Stimulated activated CD8-positive, alpha-beta memory T cell treated with anti-CD3 and anti-CD28 coated beads, Interleukin-4, amount 100 ng/mL, for 48 hours (primary cell): ENCODE data around the gene USP25.

Source experiments
- DNase-seq: peaks from one replicate; pipeline ENCODE4 v3.0.0-alpha.2; 2020

USP25 gene, protein sequence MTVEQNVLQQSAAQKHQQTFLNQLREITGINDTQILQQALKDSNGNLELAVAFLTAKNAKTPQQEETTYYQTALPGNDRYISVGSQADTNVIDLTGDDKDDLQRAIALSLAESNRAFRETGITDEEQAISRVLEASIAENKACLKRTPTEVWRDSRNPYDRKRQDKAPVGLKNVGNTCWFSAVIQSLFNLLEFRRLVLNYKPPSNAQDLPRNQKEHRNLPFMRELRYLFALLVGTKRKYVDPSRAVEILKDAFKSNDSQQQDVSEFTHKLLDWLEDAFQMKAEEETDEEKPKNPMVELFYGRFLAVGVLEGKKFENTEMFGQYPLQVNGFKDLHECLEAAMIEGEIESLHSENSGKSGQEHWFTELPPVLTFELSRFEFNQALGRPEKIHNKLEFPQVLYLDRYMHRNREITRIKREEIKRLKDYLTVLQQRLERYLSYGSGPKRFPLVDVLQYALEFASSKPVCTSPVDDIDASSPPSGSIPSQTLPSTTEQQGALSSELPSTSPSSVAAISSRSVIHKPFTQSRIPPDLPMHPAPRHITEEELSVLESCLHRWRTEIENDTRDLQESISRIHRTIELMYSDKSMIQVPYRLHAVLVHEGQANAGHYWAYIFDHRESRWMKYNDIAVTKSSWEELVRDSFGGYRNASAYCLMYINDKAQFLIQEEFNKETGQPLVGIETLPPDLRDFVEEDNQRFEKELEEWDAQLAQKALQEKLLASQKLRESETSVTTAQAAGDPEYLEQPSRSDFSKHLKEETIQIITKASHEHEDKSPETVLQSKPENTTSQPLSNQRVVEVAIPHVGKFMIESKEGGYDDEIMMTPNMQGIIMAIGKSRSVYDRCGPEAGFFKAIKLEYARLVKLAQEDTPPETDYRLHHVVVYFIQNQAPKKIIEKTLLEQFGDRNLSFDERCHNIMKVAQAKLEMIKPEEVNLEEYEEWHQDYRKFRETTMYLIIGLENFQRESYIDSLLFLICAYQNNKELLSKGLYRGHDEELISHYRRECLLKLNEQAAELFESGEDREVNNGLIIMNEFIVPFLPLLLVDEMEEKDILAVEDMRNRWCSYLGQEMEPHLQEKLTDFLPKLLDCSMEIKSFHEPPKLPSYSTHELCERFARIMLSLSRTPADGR

DNA sequence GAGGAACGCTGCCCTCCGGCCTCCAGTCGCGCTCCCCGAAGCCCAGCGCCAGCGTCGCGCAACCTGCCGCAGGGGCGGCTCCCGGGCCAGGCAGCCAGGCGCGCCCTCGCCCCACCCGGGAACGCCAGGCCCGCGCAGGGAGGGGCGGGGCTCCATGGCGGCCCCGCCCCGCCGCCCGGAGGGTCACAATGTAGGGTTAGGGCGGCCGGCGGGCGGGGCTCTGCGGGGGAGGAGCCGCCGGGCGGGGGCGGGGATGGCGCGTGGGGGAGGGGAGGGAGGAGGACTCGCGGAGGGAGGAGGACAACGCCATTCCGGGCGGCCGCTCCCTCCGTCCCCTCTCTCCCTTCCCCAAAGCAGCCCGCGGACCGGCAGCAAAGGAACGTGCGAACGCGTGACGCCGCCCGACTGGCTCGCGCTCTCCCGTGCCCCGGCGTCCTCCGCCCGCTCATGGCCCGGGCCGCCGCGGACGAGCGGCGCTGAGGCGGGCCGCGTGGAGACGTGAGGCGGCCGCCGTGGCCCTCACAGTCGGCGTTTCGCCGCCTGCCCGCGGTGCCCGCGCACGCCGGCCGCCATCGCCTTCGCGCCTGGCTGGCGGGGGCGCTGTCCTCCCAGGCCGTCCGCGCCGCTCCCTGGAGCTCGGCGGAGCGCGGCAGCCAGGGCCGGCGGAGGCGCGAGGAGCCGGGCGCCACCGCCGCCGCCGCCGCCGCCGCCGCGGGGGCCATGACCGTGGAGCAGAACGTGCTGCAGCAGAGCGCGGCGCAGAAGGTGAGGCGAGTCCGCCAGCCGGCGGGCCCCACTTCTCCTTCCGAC is at the start of gene USP25:
Gene USP25, plus strand, starts transcription at position 309 of the 810 bp plus-strand sequence. Its CDS starts 412 bp downstream, at position 721.
- peak; percentile 88 for DNase-seq

DNA sequence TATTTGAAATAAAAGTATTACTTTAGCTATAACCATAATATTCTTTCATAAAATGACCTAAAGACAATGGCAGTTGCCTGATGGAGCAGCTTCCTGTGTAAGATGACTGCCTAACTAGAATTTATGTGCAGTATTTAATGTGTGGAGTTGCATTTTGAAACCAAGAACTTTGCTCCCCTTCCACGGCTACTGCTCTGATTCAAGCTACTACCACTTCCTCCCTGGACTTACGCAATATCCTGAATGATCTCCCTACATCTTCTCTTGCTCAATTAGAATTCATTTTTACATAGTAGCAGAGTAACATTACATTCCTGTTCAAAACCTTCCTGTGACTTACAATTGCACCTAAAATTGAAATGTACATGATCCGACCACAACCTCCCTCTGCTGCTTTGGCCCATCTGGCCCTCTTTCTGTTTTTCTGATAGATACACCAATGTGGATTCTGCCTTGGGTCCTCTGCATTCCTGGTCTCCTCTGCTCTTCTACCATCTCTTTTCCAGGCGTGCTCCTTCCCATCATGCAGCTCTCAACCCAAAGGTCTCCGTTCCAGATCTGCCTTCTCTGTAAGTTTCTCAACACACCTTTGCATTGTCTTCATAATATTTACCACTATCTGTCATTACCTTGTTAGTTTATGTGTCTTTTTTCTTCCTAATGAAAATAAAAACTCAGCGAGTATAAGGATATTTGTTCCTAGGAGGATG is 47.4 kb upstream of the USP25 start:
- no peak for DNase-seq

DNA sequence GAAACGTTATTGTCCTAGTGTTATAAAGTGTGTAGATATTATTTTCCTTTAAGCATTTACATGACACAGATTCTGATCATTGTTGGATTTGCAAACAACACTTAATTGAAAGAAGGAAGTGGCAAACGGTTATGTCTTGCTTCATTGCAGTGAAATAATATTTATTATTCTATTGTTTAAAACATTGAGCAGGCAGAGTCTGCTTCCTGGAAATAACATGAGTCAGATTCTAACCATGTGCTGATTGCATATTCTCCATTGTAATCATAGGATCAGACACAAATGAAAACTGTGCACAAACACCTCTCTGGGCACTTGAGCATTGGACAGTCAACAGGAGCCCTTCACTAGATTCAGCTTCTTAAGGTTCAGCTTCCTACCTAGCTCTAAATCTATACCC is 46.8 kb upstream of the USP25 start:
- DNase-seq, result no peak

DNA sequence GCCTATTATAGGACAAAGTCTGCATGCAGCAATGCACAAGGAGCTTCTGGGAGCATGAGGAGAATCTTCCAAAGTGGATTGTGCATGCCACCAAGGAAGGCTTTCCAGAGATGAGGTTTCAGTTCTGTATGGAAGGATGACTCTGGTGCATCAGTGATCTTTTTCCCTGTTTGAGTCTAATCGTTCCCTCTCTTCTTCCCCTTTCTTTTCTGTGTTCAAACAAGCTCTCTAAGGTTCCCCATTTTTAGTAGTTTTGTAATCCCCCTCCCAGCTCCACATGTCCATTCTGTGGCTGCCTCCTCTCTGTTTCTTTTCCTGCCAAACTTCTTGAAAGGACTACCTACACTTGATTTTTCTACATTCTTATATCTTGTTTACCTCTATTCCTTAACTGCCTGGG is 43.3 kb upstream of the USP25 start:
- no peak for DNase-seq

DNA sequence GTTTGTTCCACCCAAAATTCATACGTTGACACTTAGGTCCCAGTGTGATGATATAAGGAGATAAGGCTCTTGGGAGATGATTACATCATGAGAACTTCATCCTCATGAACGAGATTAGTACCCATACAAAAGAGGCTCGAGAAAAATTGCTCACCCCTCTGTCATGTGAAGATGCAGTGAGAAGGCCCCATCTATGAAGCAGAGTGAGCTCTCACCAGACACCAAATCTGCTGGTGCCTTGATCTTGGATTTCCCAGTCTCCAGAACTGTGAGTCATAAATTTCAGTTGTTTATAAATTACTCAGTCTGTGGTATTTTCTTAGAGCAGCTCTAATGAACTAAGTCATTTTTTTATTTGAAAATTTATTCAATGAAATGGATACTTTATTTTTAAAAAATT is 42.6 kb upstream of the USP25 start:
- no peak for DNase-seq

DNA sequence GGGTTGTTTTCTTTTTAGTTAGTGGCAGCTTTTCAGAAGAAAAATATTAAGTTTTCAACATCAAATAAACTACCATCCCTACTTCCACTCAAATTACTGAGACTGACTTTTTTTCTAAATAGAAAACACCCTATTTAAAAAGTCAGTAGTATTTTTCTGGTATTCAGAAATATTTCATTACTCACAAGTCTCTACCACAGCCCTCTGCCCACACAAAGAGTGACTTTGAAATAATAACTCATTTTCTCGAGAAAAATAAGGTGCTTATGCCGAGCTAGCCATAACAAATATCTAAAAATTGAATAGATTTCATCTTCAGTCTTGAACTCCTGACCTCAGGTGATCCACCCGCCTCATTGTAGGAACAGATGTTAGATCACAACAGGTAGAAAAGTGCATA is 41.8 kb upstream of the USP25 start:
- no peak for DNase-seq

DNA sequence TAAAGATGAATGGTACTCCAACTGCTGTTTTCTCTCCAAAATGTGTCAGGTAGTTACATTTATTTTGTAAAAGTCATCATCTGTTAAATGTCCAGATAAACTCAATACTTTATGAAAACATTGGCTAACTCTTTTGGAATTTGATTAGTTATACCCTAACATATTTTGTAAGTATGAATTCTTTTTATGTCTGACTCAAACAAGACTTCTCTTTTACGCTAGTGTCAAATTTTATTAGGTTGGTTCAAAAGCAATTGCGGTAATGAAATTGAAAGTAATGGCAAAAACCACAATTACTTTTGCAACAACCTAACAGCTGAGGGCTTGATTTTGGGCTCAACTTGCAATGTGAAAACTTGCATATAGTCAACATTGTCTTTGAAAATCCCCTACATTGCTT is 41.0 kb upstream of the USP25 start:
- DNase-seq, result no peak

DNA sequence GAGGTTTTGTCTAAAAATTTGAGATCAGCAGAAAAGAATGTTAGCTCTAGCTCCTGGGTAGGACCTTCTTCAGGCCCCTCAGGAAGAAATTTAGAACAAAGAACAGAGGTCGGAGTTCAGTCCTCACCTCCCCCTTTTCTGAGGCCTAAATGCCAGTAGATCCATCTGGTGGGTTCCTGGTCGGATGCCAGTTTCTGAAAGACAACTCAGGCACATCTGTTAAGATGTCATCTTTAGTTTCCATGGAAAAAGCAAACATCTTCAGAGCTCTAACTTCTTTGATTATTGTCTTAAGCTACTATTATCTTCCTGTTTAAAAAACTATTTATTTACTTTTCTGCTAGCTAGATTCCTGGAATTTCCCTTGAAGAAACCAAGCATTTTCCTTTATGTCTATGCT is 37.1 kb upstream of the USP25 start:
- DNase-seq, result no peak

DNA sequence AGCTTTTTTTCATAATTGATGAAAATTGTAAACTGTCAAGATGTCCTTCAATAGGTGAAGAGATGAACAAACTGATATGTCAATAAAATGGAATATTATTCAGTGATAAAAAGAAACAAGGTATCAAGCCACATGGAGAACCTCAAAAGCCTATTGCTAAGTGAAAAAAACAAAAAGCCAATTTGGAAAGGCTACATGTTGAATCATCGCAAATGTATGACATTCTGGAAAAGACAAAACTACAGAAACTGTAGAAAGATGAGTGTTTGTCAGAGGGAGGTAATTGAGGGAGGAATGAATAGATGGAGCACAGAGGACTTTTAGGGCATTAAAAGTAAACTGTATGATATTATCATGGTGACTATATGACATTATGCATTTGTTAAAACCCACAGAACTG is 34.5 kb upstream of the USP25 start:
- DNase-seq, result no peak

DNA sequence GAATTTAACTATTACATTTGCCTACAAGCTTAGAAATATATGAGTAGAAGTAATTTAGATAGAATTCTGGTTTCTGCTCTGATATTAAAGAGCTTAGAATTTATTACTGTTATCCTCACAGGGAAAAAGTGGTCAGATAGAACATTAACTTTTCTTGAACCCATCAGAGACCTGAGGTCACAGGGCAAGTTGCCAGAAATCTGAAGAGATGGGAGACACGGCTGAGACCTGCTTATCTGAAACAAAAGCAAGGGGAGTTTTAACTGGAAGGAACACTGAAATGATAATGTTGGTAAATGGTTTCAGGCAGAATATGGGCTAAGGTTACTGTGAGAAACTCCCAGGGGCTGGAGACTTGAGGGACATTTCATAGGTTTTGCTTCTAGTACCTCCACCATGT is 28.0 kb upstream of the USP25 start:
- DNase-seq, result no peak

DNA sequence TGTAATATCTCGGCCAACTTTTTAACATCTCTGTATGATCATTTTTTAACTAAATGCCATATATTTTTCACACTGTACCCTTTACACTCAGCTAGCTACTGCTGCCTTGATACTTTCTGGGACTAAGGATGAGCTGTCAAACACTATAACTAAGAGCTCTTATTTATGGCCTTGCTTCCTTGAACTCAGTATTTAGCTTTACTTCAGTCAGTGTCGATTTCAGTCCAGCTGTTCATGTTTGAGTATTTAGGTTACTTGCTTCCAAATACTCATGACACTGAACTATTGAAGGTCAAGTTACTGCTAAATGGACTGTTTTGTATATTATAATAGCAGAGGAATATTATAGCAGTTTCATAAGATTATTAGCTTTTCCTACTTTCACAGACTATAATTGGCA is 25.9 kb upstream of the USP25 start:
- DNase-seq, result no peak

DNA sequence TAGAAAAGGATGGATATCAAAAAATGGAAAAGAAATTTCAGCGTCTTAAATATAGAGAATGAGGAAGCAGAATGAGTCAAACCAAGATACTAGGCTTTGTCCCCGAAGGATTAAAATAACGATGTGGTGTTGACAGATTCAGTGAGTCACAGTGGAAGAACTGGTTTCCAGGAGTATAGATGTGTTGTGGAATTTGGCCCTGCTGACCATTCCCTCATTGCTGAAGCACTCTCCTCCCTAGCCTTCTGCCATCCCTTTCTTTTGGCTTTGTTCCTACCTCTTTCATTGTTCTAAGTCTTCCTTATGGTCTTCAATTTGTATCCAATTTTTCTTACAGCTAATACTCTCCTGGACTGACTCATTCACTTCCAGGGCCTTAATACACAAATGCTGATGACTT is 23.1 kb upstream of the USP25 start:
- DNase-seq, result no peak

DNA sequence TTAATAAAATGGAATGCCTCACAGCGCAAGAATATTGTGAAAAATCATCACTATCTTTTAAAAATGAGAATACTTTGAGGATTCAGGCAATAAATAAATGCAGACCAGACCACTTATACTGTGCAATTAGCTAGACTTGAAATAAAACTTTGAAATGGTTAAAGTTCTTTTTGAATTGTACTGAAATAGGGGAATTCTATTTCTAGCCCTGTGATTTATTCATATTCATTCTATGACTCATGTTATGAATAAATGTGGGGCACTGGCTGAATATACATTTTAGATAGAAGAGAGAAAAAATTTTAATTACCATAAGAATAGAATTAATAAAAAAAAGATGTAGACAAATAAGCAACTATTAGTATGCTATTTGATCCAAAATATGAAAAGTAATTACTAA is 16.4 kb upstream of the USP25 start:
- no peak for DNase-seq

DNA sequence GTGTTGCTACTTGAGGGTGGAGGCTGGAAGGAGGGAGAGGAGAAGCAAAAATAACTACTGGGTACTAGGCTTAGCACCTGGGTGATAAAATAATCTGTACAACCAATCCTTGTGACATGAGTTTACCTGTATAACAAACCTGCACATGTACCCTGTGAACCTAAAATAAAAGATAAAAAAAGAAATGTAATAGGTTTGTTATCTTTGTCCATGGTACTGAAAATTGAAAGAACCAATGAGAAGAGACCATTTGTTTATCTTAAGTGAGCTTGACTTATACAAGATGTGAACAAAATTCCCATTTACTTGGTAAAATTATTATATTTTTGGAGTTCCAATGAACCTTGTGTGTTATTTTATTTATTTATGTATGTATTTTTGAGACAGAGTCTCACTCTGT is 11.1 kb upstream of the USP25 start:
- DNase-seq, result no peak

DNA sequence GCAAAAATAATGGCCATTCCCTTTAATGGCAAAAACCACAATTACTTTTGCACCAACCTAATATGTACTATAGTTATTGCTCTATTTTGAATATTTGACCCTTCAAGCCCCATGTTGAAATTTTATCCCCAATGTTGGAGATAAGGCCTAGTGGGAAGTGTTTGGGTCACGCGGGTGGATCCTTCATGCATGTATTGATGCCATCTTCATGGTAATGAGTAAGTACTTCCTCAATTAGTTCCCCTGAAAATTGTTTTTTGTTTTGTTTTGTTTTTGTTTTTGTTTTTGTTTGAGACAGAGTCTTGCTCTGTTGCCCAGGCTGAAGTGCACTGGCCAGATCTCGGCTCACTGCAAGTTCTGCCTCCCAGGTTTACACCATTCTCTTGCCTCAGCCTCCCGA is 9.8 kb upstream of the USP25 start:
- no peak for DNase-seq

DNA sequence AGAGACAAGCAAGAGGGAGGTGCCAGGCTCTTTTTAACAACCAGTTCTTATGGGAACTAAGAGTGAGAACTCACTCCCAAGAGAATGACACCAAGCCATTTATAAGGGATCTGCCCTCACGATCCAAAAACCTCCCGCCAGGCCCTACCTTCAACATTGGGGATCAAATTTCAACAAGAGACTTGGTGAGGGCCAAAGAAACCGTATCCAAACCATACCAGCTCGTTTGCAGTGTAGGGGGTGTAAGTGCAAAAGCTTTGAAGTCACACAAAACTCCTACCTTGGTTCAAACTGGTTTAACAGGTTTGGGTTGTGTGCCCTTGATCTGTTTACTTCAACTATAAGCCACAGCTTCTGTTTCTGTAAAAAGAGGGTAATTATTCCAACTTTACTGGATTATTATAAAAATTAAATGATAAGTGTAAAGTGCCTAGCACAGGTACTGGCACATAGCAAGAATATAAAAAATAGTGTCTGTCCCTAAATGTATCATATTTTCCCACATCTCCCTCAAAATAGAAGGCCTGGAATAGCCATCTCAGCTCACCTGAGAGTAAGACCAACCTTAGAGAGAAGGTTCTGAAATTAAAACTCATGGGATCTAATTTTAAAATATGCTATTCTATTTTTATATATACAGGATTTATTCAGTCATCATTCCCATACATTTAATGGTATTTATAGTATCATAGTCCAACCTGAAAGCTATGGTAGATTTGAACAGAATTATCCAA is 7.0 kb upstream of the USP25 start:
- DNase-seq, result no peak

DNA sequence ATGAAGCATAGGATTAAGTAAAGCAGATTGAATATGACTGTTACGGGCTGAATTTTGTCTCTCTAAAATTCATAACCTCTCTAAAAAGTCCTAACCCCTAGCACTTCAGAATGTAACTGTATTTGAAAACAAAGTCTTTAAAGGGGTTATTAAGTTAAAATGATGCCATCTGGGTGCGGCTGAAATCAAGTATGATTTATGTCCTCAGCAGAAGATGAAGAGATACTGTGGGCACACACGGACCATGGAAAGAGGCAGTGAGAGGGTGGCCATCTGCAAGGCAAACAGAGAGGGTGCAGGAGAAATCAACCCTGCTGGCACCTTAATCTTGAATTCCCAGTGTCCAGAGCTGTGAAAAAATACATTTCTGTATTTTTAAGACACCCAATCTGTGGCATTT is 3.8 kb upstream of the USP25 start:
- DNase-seq, result no peak

DNA sequence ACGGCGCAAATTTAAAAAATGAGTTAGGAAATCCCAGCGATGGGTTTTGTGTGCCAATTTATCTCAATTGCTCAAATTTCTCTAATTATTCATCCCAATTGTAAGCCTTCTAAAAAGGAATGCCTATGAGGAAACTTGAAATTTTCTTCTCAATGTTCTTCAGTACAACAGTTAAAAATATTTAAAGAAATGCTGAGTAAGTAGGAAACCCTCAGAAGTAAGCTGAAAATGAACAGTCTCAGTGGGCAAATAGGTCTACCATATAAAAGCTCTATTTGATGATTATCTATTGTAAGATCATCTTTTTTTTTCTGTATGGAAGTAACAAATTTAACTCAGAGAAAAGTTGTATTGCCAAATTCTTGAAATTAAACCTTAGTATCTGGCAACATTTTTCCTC is 1.7 kb upstream of the USP25 start:
- no peak for DNase-seq

DNA sequence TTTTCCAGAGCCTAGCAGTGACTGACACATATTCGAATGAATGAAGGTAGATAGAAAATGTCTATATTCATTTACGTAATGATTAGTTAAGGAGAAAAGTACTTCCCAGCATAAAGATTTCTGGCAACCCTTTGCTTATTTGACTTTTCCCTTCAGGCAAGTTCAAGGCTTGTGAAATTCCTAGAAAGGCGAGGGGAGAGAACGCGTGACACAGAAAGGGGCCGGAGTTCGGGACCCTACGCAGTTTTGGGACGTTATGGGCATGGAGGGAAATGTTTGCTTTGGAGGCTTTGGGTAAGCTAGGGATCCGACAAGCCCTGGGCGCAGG is 472 bp upstream of the USP25 start:
- DNase-seq, result no peak

DNA sequence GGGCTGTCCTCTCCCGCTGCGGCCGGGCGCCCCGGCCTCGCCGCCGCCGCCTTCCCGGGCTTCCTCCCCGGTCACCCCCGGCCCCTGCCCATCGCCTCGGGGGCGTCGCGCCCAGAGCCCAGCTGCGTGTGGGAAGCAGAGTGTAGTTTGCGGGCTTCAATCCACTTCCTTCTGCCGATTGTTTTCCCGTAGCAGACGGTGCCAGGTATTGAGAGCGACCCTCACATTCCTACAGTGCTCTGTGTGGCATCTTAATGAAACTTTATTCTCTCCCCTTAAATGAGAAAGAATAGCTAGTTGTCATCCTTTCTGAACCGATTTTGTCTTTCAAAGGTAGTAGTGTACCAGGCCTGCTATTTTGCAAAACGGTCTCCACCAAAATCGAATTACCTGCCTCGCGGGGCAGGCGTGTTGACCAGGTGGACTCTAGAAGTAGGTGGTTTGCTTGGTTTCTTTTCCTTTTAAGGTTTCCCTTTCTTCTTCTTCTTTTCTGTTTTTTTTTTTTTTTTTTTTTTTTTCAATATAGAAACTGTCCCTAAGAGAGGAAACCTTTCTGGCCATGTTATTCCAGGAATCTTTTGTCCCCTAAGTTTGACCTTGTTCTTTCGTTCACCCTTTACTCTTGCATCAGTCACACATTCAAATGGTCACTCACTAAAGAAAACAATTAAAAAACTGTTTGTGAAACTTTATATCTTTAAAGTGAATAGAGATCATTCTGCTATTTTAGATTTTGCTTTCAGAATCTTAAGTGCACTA is 881 bp downstream of the USP25 start:
- peak; percentile 50 for DNase-seq

DNA sequence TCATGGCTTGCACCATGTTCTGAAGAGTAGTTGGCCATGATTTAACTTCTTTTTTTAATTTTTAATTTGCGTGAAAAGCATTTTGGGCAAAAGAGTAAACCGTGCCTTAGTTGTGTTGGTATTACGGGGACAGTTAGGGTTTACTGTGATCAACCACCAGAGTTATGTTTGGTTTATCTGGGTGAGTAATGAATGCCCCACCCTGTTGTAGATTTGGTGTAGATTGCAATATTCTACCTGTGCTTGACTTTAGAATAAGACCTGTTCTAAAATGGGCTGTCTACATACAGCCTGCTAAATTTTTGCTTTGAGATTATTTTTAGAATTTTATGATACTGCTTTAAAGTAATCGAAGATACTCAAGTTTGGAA is 1.4 kb downstream of the USP25 start:
- no peak for DNase-seq
